HepG2 (cell line): ENCODE results near the gene NIFK. TPM values are rescaled to one million over a fixed set of nuclear protein-coding genes. Genes with fewer than 3 reads are reported as not detected.

Experiments used
- BHLHE40 ChIP-seq: IDR thresholded peaks from 2 replicates; pipeline ENCODE4 v1.6.1; 2011; ENCODE audit warnings: low read length, improper control_type of control experiment
- FOXO1 ChIP-seq: sonication (generic); formaldehyde crosslinking; IDR thresholded peaks from 2 replicates; pipeline ENCODE4 v1.4.0; 2020; ENCODE audit warnings: missing genetic modification reagents
- HDAC2 ChIP-seq: sonication (generic); formaldehyde crosslinking; IDR thresholded peaks from 2 replicates; pipeline ENCODE4 v1.4.0; 2020; ENCODE audit warnings: missing genetic modification reagents
- HOXA3 ChIP-seq: sonication (generic); formaldehyde crosslinking; IDR thresholded peaks from 2 replicates; pipeline ENCODE4 v1.5.0; 2020; ENCODE audit warnings: missing genetic modification reagents
- HOXD1 ChIP-seq: sonication (generic); formaldehyde crosslinking; IDR thresholded peaks from 2 replicates; pipeline ENCODE4 v1.5.0; 2020; ENCODE audit warnings: missing genetic modification reagents
- KAT7 ChIP-seq: IDR thresholded peaks from 2 replicates; pipeline ENCODE4 v1.6.1; 2018; ENCODE audit warnings: borderline replicate concordance, missing compliant biosample characterization
- MXI1 ChIP-seq: IDR thresholded peaks from 3 replicates; pipeline ENCODE4 v1.6.1; 2012; ENCODE audit warnings: low read depth, low read length, inconsistent platforms, borderline replicate concordance
- NFIB ChIP-seq: sonication (generic); formaldehyde crosslinking; IDR thresholded peaks from 2 replicates; pipeline ENCODE4 v1.9.0; 2021; ENCODE audit warnings: missing genetic modification reagents, mild to moderate bottlenecking, borderline replicate concordance
- NFYC ChIP-seq: IDR thresholded peaks from 2 replicates; pipeline ENCODE4 v1.6.1; 2016; ENCODE audit warnings: missing genetic modification reagents, missing compliant biosample characterization
- RAD21 ChIP-seq: fragments of 450-650 bp; formaldehyde crosslinking; IDR thresholded peaks from 2 replicates; pipeline ENCODE4 v1.5.0; 2020; ENCODE audit warnings: mild to moderate bottlenecking
- SALL2 ChIP-seq: sonication (generic); formaldehyde crosslinking; IDR thresholded peaks from 2 replicates; pipeline ENCODE4 v1.8.1; 2023; ENCODE audit warnings: mild to moderate bottlenecking, missing genetic modification reagents, inconsistent platforms
- SIN3A ChIP-seq: IDR thresholded peaks from 2 replicates; pipeline ENCODE4 v1.6.1; 2011; ENCODE audit warnings: low read depth, mild to moderate bottlenecking, control low read depth, low read length, borderline replicate concordance
- SMC3 ChIP-seq: IDR thresholded peaks from 2 replicates; pipeline ENCODE4 v1.6.1; 2011; ENCODE audit warnings: low read length, improper control_type of control experiment
- SRF ChIP-seq: IDR thresholded peaks from 2 replicates; pipeline ENCODE4 v1.6.1; 2011; ENCODE audit warnings: mild to moderate bottlenecking, low read depth, low read length, moderate library complexity
- TEAD2 ChIP-seq: sonication (generic); formaldehyde crosslinking; IDR thresholded peaks from 2 replicates; pipeline ENCODE4 v1.9.0; 2021; ENCODE audit warnings: missing genetic modification reagents
- WIZ ChIP-seq: sonication (generic); formaldehyde crosslinking; IDR thresholded peaks from 2 replicates; pipeline ENCODE4 v1.5.1; 2020; ENCODE audit warnings: mild to moderate bottlenecking, missing genetic modification reagents
- ZNF44 ChIP-seq: sonication (generic); formaldehyde crosslinking; IDR thresholded peaks from 2 replicates; pipeline ENCODE4 v1.5.1; 2020; ENCODE audit warnings: mild to moderate bottlenecking, missing genetic modification reagents
- ZNF484 ChIP-seq: sonication (generic); formaldehyde crosslinking; IDR thresholded peaks from 2 replicates; pipeline ENCODE4 v1.5.1; 2020; ENCODE audit warnings: mild to moderate bottlenecking, low read depth, missing genetic modification reagents, borderline replicate concordance
- ZNF550 ChIP-seq: sonication (generic); formaldehyde crosslinking; IDR thresholded peaks from 2 replicates; pipeline ENCODE4 v1.4.0; 2020; ENCODE audit warnings: mild to moderate bottlenecking, missing genetic modification reagents, borderline replicate concordance
- polyA plus RNA-seq, 8 experiments: library from polyadenylated mRNA; depleted of rRNA in 3 of 8; stranded (reverse) in 7 of 8; unstranded in 1 of 8; fragments of >200 nt; fragmentation: Illumina TruSeq in 4 of 8; extraction: Trizol in 4 of 8; gene quantifications; 2 replicates each; pipeline versions ENCODE4 v1.2.1 to v1.2.3, GENCODE V29; 2011 to 2016; ENCODE audit warnings: low read depth in 4 of 8, missing spikeins in 1 of 8, mixed read lengths in 1 of 8; ENCODE audit not compliant: insufficient read depth in 1 of 8
- total RNA-seq, 5 experiments: library from RNA; depleted of rRNA; stranded (reverse); fragments of >200 nt; fragmentation: Illumina TruSeq; extraction: Trizol; gene quantifications; 2 replicates each; pipeline ENCODE4 v1.2.3, GENCODE V29; 2016; ENCODE audit warnings: low read depth in 1 of 5
- TF ChIP-seq, protein P1 (sequence below): sonication (generic); formaldehyde crosslinking; IDR thresholded peaks from 2 replicates; pipeline ENCODE4 v1.5.1; 2020; ENCODE audit warnings: mild to moderate bottlenecking, missing genetic modification reagents
- TF ChIP-seq, protein P2 (sequence below): sonication (generic); formaldehyde crosslinking; IDR thresholded peaks from 2 replicates; pipeline ENCODE4 v1.9.0; 2021; ENCODE audit warnings: missing genetic modification reagents, borderline replicate concordance
- TF ChIP-seq, protein P3 (sequence below): sonication (generic); formaldehyde crosslinking; IDR thresholded peaks from 2 replicates; pipeline ENCODE4 v1.5.0; 2020; ENCODE audit warnings: mild to moderate bottlenecking, missing genetic modification reagents, moderate library complexity
- TF ChIP-seq, protein P4 (sequence below): sonication (generic); formaldehyde crosslinking; IDR thresholded peaks from 2 replicates; pipeline ENCODE4 v1.5.0; 2020; ENCODE audit warnings: missing genetic modification reagents
- TF ChIP-seq, protein P5 (sequence below): sonication (generic); formaldehyde crosslinking; IDR thresholded peaks from 2 replicates; pipeline ENCODE4 v1.4.0; 2020; ENCODE audit warnings: missing genetic modification reagents

The NIFK gene
- total and polyA plus RNA-seq, 2 of the 13 experiments (the other 11 are each of a cell fraction or from before 2014, with no cell fraction given), result 19.6 to 105 TPM

DNA sequence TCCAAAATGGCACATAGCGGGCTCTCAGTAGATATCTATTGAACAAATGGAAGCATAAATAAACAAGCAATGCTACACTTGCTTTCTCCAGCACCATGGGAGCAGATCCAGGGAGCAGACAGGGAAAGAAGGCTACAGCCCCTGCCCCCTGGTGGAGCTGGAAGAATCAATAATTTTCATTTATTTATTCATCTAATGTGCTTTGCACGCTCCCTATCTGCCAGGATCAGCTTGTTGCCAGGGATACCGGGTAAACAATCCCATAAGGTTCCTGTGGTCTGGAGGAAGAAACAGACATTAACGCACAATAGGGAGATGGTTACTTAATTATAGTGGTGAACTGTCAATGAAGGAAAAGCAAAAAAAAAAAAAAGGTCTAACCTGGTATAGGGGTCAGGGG, 47.3 kb downstream of the NIFK start (continued):
- TF ChIP-seq, protein P1, sequence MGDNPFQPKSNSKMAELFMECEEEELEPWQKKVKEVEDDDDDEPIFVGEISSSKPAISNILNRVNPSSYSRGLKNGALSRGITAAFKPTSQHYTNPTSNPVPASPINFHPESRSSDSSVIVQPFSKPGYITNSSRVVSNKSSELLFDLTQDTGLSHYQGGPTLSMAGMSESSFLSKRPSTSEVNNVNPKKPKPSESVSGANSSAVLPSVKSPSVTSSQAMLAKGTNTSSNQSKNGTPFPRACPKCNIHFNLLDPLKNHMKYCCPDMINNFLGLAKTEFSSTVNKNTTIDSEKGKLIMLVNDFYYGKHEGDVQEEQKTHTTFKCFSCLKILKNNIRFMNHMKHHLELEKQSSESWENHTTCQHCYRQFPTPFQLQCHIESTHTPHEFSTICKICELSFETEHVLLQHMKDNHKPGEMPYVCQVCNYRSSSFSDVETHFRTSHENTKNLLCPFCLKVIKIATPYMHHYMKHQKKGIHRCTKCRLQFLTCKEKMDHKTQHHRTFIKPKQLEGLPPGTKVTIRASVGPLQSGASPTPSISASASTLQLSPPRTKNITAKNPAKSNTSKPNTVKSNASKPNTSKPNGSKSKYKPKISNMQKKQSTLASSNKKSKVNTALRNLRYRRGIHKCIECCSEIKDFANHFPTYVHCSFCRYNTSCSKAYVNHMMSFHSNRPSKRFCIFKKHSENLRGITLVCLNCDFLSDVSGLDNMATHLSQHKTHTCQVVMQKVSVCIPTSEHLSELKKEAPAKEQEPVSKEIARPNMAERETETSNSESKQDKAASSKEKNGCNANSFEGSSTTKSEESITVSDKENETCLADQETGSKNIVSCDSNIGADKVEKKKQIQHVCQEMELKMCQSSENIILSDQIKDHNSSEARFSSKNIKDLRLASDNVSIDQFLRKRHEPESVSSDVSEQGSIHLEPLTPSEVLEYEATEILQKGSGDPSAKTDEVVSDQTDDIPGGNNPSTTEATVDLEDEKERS (CRISPR knock-in tag), result no peak
- TF ChIP-seq ZNF550 (CRISPR knock-in tag) (no peak), SIN3A (no peak), NFYC (CRISPR knock-in tag) (no peak), RAD21 (CRISPR knock-in tag) (peak; percentile 59; the same call in 1 of the 2 replicates), SMC3 (peak; percentile 80), SRF (no peak), MXI1 (peak; percentile 37; the same call in 1 of the 3 replicates), ZNF44 (CRISPR knock-in tag) (0 out of 2 replicates have a peak, but pooled peaks have one; percentile 29), ZNF484 (CRISPR knock-in tag) (no peak), WIZ (CRISPR knock-in tag) (no peak), HOXD1 (no peak), BHLHE40 (no peak), SALL2 (CRISPR knock-in tag) (no peak), KAT7 (no peak), NFIB (CRISPR knock-in tag) (no peak), HDAC2 (CRISPR knock-in tag) (0 out of 2 replicates have a peak, but pooled peaks have one; percentile 19), TEAD2 (CRISPR knock-in tag) (no peak), HOXA3 (CRISPR knock-in tag) (no peak), FOXO1 (no peak)
- TF ChIP-seq, protein P2, sequence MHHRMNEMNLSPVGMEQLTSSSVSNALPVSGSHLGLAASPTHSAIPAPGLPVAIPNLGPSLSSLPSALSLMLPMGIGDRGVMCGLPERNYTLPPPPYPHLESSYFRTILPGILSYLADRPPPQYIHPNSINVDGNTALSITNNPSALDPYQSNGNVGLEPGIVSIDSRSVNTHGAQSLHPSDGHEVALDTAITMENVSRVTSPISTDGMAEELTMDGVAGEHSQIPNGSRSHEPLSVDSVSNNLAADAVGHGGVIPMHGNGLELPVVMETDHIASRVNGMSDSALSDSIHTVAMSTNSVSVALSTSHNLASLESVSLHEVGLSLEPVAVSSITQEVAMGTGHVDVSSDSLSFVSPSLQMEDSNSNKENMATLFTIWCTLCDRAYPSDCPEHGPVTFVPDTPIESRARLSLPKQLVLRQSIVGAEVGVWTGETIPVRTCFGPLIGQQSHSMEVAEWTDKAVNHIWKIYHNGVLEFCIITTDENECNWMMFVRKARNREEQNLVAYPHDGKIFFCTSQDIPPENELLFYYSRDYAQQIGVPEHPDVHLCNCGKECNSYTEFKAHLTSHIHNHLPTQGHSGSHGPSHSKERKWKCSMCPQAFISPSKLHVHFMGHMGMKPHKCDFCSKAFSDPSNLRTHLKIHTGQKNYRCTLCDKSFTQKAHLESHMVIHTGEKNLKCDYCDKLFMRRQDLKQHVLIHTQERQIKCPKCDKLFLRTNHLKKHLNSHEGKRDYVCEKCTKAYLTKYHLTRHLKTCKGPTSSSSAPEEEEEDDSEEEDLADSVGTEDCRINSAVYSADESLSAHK (CRISPR knock-in tag), result no peak
- TF ChIP-seq, protein P3, sequence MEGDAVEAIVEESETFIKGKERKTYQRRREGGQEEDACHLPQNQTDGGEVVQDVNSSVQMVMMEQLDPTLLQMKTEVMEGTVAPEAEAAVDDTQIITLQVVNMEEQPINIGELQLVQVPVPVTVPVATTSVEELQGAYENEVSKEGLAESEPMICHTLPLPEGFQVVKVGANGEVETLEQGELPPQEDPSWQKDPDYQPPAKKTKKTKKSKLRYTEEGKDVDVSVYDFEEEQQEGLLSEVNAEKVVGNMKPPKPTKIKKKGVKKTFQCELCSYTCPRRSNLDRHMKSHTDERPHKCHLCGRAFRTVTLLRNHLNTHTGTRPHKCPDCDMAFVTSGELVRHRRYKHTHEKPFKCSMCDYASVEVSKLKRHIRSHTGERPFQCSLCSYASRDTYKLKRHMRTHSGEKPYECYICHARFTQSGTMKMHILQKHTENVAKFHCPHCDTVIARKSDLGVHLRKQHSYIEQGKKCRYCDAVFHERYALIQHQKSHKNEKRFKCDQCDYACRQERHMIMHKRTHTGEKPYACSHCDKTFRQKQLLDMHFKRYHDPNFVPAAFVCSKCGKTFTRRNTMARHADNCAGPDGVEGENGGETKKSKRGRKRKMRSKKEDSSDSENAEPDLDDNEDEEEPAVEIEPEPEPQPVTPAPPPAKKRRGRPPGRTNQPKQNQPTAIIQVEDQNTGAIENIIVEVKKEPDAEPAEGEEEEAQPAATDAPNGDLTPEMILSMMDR (CRISPR knock-in tag), result peak; percentile 59
- TF ChIP-seq, protein P4, sequence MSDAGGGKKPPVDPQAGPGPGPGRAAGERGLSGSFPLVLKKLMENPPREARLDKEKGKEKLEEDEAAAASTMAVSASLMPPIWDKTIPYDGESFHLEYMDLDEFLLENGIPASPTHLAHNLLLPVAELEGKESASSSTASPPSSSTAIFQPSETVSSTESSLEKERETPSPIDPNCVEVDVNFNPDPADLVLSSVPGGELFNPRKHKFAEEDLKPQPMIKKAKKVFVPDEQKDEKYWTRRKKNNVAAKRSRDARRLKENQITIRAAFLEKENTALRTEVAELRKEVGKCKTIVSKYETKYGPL (CRISPR knock-in tag), result no peak
- TF ChIP-seq, protein P5, sequence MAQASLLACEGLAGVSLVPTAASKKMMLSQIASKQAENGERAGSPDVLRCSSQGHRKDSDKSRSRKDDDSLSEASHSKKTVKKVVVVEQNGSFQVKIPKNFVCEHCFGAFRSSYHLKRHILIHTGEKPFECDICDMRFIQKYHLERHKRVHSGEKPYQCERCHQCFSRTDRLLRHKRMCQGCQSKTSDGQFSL (CRISPR knock-in tag), result no peak
